ENCODE results near the gene DSC2.

GRCh38 chr18:31064130-31064529, 38.1 kb downstream of the DSC2 start:
- TF ChIP-seq EP300 (conservative IDR thresholded peaks at IDR 0.05; ENCODE audit: poor library complexity, severe bottlenecking), result no peak
- no peak for TF ChIP-seq TAF1 (IDR thresholded peaks at IDR 0.05; ENCODE audit: low read depth)

Data from neural cell (in vitro differentiated cells).